HAP-1 (cell line): ENCODE data around the gene FBXL14.

ENCODE experiments used
- DNase-seq, 2 experiments: peaks; one replicate each; pipeline ENCODE4 v3.0.0-alpha.2; 2016 to 2020; ENCODE audit warnings: low spot score in 2 of 2
- H3K27me3 ChIP-seq: fragments of 250-450 bp; sonication (Bioruptor Pico); 2 replicates; pipeline ENCODE4 v1.5.1; 2020; ENCODE audit warnings: low read depth, mild to moderate bottlenecking, moderate library complexity
- H3K36me3 ChIP-seq: fragments of 250-450 bp; sonication (Bioruptor Pico); replicated peaks from 2 replicates; pipeline ENCODE4 v1.5.1; 2020; ENCODE audit warnings: mild to moderate bottlenecking
- H3K4me1 ChIP-seq: fragments of 250-450 bp; sonication (Bioruptor Pico); 2 replicates; pipeline ENCODE4 v1.5.1; 2020; ENCODE audit warnings: mild to moderate bottlenecking
- H3K4me3 ChIP-seq: fragments of 250-450 bp; sonication (Bioruptor Pico); 2 replicates; pipeline ENCODE4 v1.5.1; 2020; ENCODE audit warnings: mild to moderate bottlenecking, moderate library complexity
- H3K9me3 ChIP-seq: fragments of 250-450 bp; sonication (Bioruptor Pico); 2 replicates; pipeline ENCODE4 v1.5.1; 2020; ENCODE audit warnings: mild to moderate bottlenecking, moderate library complexity
- in situ Hi-C: fragments of 300-500 bp; cut with MboI; formaldehyde crosslinking; loops from 3 replicates; pipeline ENCODE4 v1.14.3; 2020; ENCODE audit warnings: low sequenced_read_pairs, inconsistent platforms, mixed read lengths

The FBXL14 gene

GRCh38 chr12:1581973-1582708 lies 12.2 kb downstream of the FBXL14 start:
- Histone ChIP-seq H3K9me3 (no peaks in the 10 kb centered on the region), H3K4me1 (peaks cover 13% of the 10 kb centered on the region), H3K27me3 (no peaks in the 10 kb centered on the region), H3K36me3 (no peaks in the 10 kb centered on the region), H3K4me3 (no peak overlapping the region)
- in situ Hi-C loops: loop anchor here (25.0 kb wide), 2 partner anchors 645 to 1020 kb away; partner anchors contain the start of gene RAD52
- DNase-seq: no peak

DNA sequence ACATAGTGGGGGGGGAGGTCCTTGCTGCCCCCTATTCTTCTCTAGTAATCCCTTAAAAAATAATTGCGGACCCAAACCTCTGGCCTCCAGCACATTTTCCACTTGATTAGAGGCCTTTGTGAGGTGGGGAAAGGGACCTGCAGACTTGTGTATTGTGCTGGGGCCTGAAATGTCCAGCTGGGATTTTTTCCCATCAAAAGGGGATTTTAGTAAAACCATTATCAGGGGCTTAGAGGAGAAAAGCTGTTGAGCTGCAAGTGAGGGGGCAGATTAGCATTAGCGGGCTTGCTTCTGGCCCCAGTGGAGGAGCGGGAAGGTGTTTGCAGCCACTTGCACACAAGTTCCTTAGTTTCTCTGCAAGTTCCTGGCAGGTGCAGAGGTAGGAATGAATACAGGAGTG lies 13.9 kb downstream of the FBXL14 start:
- in situ Hi-C loops: loop anchor here (25.0 kb wide), 2 partner anchors 643 to 1018 kb away; partner anchors contain the start of gene RAD52
- H3K9me3 ChIP-seq: no peaks in the 10 kb centered on the region
- H3K4me1 ChIP-seq: peaks cover 13% of the 10 kb centered on the region
- DNase-seq: peak; percentile 56 to 59
- no peak overlapping the region for H3K4me3 ChIP-seq
- H3K36me3 ChIP-seq: no peaks in the 10 kb centered on the region
- H3K27me3 ChIP-seq: no peaks in the 10 kb centered on the region

- H3K27me3 ChIP-seq: no peaks in the 10 kb centered on the region
- in situ Hi-C loops: loop anchor here (25.0 kb wide), 2 partner anchors 643 to 1018 kb away; partner anchors contain the start of gene RAD52
- H3K9me3 ChIP-seq: no peaks in the 10 kb centered on the region
- H3K4me3 ChIP-seq: no peak overlapping the region
- no peaks in the 10 kb centered on the region for H3K36me3 ChIP-seq
- H3K4me1 ChIP-seq: peaks cover 20% of the 10 kb centered on the region
- no peak for DNase-seq
Measured at GRCh38 chr12:1579651-1580435, 14.5 kb downstream of the FBXL14 start.

DNA sequence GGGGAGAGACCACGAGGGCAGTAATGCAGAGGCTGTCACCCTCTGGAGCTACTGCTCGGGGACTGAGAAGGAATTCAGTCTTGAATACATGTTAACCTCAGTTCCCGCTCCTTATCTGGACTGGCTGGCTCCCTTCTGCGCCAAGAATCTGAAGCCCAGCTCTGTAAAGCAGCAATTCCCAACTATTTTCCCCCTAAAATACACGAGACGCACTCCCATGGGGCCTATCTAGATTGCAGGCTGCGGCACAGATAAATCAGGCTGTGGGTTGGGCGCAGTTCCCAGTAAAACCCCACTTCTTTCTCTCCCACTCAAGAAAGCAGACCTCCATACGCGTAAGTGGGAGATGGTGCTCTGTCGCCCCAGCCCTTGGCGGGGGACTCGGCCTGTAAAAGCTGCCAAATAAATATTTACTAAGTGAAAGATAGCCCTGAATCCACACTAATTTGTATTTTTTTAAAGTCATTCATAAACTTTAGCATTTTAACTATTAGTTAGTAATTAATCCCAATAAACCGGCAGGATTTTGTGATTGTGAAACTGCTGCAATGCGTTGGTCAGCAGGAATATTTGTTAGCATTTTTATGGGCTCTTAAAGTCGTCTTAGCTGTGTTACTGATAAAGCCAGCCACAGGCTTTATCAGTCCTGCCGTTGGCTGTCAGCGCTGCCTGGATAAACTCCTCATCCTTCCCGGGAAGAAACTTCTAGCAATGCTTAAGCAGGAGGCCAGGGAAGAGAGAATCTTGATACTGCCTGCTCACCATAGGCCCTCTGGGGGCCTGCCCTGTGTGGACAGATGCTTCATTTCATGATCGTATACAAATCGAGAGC lies 17.8 kb downstream of the FBXL14 start:
- Histone ChIP-seq H3K4me3 (no peak overlapping the region), H3K36me3 (no peaks in the 10 kb centered on the region), H3K9me3 (no peaks in the 10 kb centered on the region), H3K27me3 (no peaks in the 10 kb centered on the region), H3K4me1 (peaks cover 24% of the 10 kb centered on the region)
- peak in 1 of 2 experiments; percentile 38 for DNase-seq
- in situ Hi-C loops: loop anchor here (25.0 kb wide), 2 partner anchors 639 to 1014 kb away; partner anchors contain the start of gene RAD52

DNA sequence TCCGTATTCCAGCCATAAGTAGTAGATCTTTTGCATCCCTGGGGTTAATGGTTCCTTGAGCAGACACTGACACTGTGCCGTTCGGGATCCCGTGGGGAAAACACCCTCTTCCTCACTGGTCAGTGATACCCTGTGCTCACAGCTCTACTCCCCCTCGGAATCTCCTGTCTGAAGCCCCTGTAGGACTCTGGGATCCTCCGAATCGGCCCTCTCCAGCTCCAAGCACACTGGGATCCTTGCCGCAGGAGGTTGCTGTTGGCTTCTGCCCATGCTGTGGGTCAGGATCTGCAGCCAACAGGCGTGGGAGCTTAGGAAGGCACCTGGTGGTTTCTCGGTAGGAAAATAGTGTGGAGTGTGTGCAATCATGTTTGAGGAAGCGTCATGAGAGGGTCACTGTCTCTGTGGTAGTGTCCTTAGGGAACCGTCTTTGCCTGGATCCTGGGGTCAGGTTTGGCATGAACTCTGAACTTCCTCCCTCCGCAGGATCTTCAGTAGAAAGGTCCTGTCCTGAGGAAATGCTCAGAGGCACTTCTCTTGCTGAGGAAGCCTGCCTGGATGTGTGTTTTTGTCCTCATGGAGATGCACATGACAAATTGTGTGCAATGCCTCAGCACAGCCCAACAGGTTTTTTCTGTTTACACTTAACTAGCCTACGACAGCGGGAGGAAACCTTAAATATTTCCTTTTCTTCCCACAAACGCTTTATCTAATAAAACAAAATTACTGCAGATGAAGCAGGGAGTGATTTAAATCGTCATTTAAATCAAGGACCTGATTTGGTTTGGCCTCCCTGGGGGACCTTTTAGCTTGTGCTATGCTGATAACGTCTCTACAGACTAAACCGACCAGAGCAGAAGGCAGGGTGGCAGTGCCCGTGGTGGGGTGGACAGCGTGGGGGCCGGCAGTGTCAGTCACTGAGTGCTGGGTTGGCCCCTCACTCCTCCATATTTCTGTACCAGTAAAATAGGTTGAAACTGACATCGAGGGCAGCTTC lies 18.7 kb downstream of the FBXL14 start:
- H3K36me3 ChIP-seq: no peaks in the 10 kb centered on the region
- DNase-seq: no peak
- H3K4me3 ChIP-seq: no peak overlapping the region
- no peaks in the 10 kb centered on the region for H3K27me3 ChIP-seq
- in situ Hi-C loops: loop anchor here (25.0 kb wide), 2 partner anchors 638 to 1013 kb away; partner anchors contain the start of gene RAD52
- no peaks in the 10 kb centered on the region for H3K9me3 ChIP-seq
- H3K4me1 ChIP-seq: peaks cover 18% of the 10 kb centered on the region

GRCh38 chr12:1574865-1575259 lies 19.5 kb downstream of the FBXL14 start:
- H3K4me3 ChIP-seq: no peak overlapping the region
- H3K27me3 ChIP-seq: no peaks in the 10 kb centered on the region
- no peaks in the 10 kb centered on the region for H3K36me3 ChIP-seq
- in situ Hi-C loops: loop anchor here (25.0 kb wide), 2 partner anchors 638 to 1013 kb away; partner anchors contain the start of gene RAD52
- DNase-seq: no peak
- peaks cover 12% of the 10 kb centered on the region for H3K4me1 ChIP-seq
- no peaks in the 10 kb centered on the region for H3K9me3 ChIP-seq

DNA sequence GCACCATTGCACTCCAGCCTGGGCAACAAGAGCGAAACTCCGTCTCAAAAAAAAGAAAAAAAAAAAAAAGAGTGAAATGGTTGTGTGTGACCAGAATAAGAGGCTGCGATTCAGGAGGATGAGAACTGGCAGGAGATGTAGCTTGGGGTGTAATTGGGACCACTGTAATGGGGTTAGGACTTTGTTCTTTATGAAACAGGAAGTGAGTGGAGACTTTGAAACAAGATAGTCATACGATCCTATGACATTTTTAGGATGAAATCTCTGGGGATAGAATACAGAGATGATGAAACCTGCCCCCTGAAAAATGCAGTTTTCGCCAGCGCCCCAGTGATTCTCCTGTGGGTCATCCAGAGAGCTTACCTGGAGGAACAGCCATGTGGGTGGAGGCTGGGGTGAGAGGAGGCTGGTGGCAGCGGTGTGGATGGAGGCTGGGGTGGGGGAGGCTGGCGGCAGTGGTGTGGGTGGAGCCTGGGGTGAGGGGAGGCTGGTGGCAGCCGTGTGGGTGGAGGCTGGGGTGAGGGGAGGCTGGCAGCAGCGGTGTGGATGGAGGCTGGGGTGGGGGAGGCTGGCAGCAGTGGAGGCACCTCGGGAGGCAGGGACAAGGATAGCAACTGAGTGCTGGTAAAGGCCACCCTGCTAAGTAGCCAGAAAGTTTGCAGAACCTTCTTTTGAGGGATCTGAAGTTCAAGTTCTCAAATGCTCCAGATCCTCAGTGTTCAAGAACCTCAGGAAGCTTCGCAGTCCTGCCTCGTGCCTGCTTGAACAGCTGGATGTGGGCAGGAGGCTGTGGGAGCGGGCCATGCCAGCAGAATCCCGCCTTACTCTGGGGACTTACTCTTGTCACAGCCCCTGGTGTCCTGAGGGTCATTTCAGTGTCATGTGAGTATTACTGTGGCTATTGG lies 20.2 kb downstream of the FBXL14 start:
- H3K36me3 ChIP-seq: no peaks in the 10 kb centered on the region
- no peaks in the 10 kb centered on the region for H3K27me3 ChIP-seq
- no peak overlapping the region for H3K4me3 ChIP-seq
- H3K9me3 ChIP-seq: no peaks in the 10 kb centered on the region
- DNase-seq: no peak
- in situ Hi-C loops: no loop called here
- H3K4me1 ChIP-seq: peaks cover 11% of the 10 kb centered on the region

DNA sequence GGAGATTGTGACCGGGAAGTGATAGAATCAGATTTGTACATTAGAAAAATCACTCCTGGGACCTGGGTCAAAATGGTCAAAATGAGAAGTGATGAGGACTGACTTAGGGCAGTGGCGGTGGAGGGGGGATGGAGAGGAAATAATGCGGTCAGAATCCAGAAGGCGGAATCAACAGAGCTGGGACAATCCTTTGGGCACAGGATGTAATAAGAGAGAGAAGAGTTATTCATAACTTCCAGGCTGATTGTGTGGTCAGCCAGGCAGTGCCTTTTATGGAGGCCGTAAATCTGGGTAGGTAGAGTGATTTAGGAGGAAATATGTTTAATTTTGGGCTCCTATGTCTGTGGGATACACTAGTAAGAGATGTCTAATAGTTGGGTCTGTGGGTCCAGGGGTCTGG lies 21.6 kb downstream of the FBXL14 start:
- Histone ChIP-seq H3K9me3 (no peaks in the 10 kb centered on the region), H3K4me3 (no peak overlapping the region), H3K36me3 (no peaks in the 10 kb centered on the region), H3K4me1 (peaks cover 11% of the 10 kb centered on the region), H3K27me3 (no peaks in the 10 kb centered on the region)
- DNase-seq: no peak
- in situ Hi-C loops: no loop called here

DNA sequence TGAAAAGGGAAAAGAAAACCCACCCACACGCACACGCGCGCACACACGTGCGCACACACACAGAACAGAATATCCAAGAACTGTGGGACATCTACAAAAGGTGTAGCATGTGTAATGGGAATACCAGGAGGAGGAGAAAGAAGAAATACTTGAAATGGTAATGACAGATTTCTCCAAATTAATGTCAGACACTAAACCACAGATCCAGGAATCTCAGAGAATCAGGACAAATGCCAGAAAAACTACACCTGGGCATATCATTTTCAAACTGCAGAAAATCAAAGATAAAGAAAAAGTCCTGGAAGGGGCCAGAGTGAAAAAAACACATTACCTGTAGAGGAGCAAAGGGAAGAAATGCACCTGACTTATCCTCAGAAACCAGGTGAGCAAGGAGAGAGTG lies 26.5 kb downstream of the FBXL14 start:
- DNase-seq: no peak
- H3K27me3 ChIP-seq: no peaks in the 10 kb centered on the region
- in situ Hi-C loops: no loop called here
- no peak overlapping the region for H3K4me3 ChIP-seq
- H3K9me3 ChIP-seq: no peaks in the 10 kb centered on the region
- H3K36me3 ChIP-seq: no peaks in the 10 kb centered on the region
- H3K4me1 ChIP-seq: no peaks in the 10 kb centered on the region

- Histone ChIP-seq H3K27me3 (no peaks in the 10 kb centered on the region), H3K36me3 (no peaks in the 10 kb centered on the region), H3K4me3 (no peak overlapping the region), H3K4me1 (no peaks in the 10 kb centered on the region), H3K9me3 (no peaks in the 10 kb centered on the region)
- no peak for DNase-seq
- in situ Hi-C loops: no loop called here
Measured at GRCh38 chr12:1566449-1567135, 27.8 kb downstream of the FBXL14 start.

DNA sequence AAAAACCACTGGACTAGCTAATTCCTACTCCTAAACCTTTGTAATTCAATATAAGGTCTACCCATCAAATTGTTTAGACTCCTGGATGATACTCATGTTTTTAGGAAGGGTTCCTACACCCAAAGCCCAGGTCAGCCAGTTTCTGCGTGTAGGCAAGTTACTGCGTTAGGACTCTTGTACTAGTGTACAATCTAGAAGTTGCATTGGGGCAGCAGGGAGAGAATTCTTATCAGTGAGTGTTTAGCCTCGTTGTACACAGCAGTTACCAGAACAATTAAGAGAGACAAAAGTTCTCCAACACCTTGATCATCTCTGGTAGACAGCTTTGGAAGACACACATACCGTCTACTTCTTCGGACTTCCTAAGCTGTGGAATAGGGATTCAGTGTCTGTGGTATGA lies 29.2 kb downstream of the FBXL14 start:
- Histone ChIP-seq H3K4me3 (no peak overlapping the region), H3K27me3 (no peaks in the 10 kb centered on the region), H3K36me3 (no peaks in the 10 kb centered on the region), H3K4me1 (no peaks in the 10 kb centered on the region), H3K9me3 (no peaks in the 10 kb centered on the region)
- in situ Hi-C loops: no loop called here
- DNase-seq: no peak
